ENCODE results near the gene SPDYE2.
"Not testable (repeated sequence)": the region's sequence is repeated elsewhere in the genome, so short reads cannot be mapped to it uniquely, and the experiment has no call there.

GRCh38 chr7:102540604-102541003, 10.4 kb upstream of the SPDYE2 start:
- not testable (repeated sequence) for TF ChIP-seq CTCF, POLR2A (IDR thresholded peaks at IDR 0.05)

Data from testis (tissue), 2 donors.